Measurements from ENCODE around the gene PTPRN2. TPM values are rescaled to one million over a fixed set of nuclear protein-coding genes. Genes with fewer than 3 reads are reported as not detected.

The PTPRN2 gene
- polyA plus RNA-seq, 1 of the 3 experiments (the other 2 are of a cell fraction), result 4.0 TPM

DNA sequence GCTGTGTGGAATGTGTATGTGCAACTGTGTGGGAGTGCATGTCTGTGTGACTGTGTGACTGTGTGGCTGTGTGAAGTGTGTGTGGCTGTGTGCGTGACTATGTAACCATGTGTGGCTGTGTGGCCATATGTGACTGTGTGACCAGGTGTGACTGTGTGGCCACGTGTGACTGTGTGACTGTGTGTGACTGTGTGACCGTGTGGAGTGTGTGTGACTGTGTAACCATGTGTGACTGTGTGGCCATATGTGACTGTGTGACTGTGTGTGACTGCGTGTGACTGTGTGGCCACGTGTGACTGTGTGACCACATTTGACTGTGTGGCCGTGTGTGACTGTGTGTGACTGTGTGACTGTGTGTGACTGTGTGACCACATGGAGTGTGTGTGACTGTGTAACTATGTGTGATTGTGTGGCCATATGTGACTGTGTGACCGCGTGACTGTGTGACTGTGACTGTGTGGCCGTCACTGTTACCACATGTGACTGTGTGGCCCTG lies 747.9 kb downstream of the PTPRN2 start:
- H3K9me3 ChIP-seq, result peaks cover under 1% of the 10 kb centered on the region; the same call in 1 of the 2 replicates
- CTCF ChIA-PET, result no interaction called here
- WGBS (ENCODE audit: low lambda C conversion rate), result 69% methylated on average over 9 of the region's 9 CpGs

DNA sequence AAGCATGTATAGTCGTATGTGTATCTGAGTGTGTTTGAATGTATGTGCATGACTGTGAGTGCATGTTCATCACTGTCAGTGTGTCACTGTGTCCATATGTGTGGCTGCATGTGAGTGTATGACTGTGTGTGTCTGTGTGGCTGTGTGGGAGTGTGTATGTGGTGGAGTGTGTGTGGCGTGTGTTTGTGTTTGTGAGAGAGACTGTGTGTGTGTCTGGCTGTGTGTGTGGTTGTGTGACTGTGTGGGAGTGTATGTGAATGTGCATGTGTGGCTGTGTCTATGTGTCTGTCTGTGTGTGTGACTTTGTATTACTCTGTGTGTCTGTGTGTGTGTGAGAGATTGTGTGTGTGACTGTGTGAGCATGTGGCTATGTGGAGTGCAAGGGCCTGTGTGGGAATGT lies 748.4 kb downstream of the PTPRN2 start:
- no peak overlapping the region for H3K27ac ChIP-seq (ENCODE audit: low read depth in 2 of 2, low read length in 1 of 2)
- DNase-seq, result no peak
- H3K36me3 ChIP-seq (replicated peaks in 1 of 2; ENCODE audit: control insufficient read depth in 1 of 2, insufficient read depth in 2 of 2, low read length in 1 of 2), result no peaks in the 10 kb centered on the region
- 19% methylated on average over 2 of the region's 2 CpGs for WGBS (ENCODE audit: low lambda C conversion rate)
- ChIA-PET CTCF (no interaction called here), POLR2A (no interaction called here)
- H3K27me3 ChIP-seq (ENCODE audit: insufficient read depth), result no peaks in the 10 kb centered on the region
- H2AFZ ChIP-seq (ENCODE audit: low read depth), result no peak overlapping the region
- no peak overlapping the region for H3K9ac ChIP-seq
- no peaks in the 10 kb centered on the region for H4K20me1 ChIP-seq (ENCODE audit: insufficient read depth)
- H3K9me2 ChIP-seq, result no peaks in the 10 kb centered on the region
- H3F3A ChIP-seq (replicated peaks; ENCODE audit: insufficient read depth), result no peaks in the 10 kb centered on the region
- no peaks in the 10 kb centered on the region for H3K9me3 ChIP-seq
- no peak overlapping the region for H3K4me3 ChIP-seq (ENCODE audit: low read depth in 2 of 2, low read length in 1 of 2)
- no peaks in the 10 kb centered on the region for H3K79me2 ChIP-seq (ENCODE audit: insufficient read depth)
- TF ChIP-seq ELF1 (IDR thresholded peaks at IDR 0.05), result no peak
- TF ChIP-seq JUND (IDR thresholded peaks at IDR 0.05), result no peak
- TF ChIP-seq SMC3 (IDR thresholded peaks at IDR 0.05; ENCODE audit: low read depth, low read length), result no peak
- H3K4me2 ChIP-seq, result no peak overlapping the region
- no peaks in the 10 kb centered on the region for H3K4me1 ChIP-seq (ENCODE audit: control insufficient read depth in 1 of 2, insufficient read depth in 2 of 2, low read depth in 1 of 2, low read length in 1 of 2)

More for the DNA sequence above, 747.9 kb downstream of the PTPRN2 start:
- Histone ChIP-seq H3K27me3 (ENCODE audit: insufficient read depth) (no peaks in the 10 kb centered on the region), H2AFZ (ENCODE audit: low read depth) (no peak overlapping the region), H3K79me2 (ENCODE audit: insufficient read depth) (no peaks in the 10 kb centered on the region), H3K4me3 (ENCODE audit: low read depth in 2 of 2, low read length in 1 of 2) (no peak overlapping the region), H4K20me1 (ENCODE audit: insufficient read depth) (no peaks in the 10 kb centered on the region), H3K4me1 (ENCODE audit: control insufficient read depth in 1 of 2, insufficient read depth in 2 of 2, low read depth in 1 of 2, low read length in 1 of 2) (no peaks in the 10 kb centered on the region), H3K36me3 (replicated peaks in 1 of 2; ENCODE audit: control insufficient read depth in 1 of 2, insufficient read depth in 2 of 2, low read length in 1 of 2) (no peaks in the 10 kb centered on the region), H3K9me2 (no peaks in the 10 kb centered on the region), H3F3A (replicated peaks; ENCODE audit: insufficient read depth) (no peaks in the 10 kb centered on the region), H3K9ac (no peak overlapping the region), H3K4me2 (no peak overlapping the region), H3K27ac (ENCODE audit: low read depth in 2 of 2, low read length in 1 of 2) (no peak overlapping the region)
- DNase-seq, result no peak
- TF ChIP-seq, protein P1, sequence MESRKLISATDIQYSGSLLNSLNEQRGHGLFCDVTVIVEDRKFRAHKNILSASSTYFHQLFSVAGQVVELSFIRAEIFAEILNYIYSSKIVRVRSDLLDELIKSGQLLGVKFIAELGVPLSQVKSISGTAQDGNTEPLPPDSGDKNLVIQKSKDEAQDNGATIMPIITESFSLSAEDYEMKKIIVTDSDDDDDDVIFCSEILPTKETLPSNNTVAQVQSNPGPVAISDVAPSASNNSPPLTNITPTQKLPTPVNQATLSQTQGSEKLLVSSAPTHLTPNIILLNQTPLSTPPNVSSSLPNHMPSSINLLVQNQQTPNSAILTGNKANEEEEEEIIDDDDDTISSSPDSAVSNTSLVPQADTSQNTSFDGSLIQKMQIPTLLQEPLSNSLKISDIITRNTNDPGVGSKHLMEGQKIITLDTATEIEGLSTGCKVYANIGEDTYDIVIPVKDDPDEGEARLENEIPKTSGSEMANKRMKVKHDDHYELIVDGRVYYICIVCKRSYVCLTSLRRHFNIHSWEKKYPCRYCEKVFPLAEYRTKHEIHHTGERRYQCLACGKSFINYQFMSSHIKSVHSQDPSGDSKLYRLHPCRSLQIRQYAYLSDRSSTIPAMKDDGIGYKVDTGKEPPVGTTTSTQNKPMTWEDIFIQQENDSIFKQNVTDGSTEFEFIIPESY (IDR thresholded peaks at IDR 0.05; ENCODE audit: borderline replicate concordance, low read depth), result no peak
- TF ChIP-seq CHD2 (IDR thresholded peaks at IDR 0.05; ENCODE audit: low read length, partially characterized antibody), result no peak
- no peak for TF ChIP-seq MEF2A (IDR thresholded peaks at IDR 0.05; ENCODE audit: borderline replicate concordance, low read depth)
- TF ChIP-seq RFX5 (IDR thresholded peaks at IDR 0.05; ENCODE audit: low read length), result no peak
- no peak for TF ChIP-seq USF2 (IDR thresholded peaks at IDR 0.05; ENCODE audit: borderline replicate concordance, low read depth, low read length)
- no peak for TF ChIP-seq TAF1 (IDR thresholded peaks at IDR 0.05; ENCODE audit: borderline replicate concordance, low read depth, low read length)
- no peak for TF ChIP-seq FOXM1 (IDR thresholded peaks at IDR 0.05; ENCODE audit: low read depth)
- POLR2A ChIA-PET, result no interaction called here
